Right lobe of liver (tissue), 4 donors: ENCODE results near the gene FLNB.

Experiments
- CTCF ChIP-seq, 4 donors: fragments of 200-600 bp in 3 of 4; fragments of 450-650 bp in 1 of 4; IDR thresholded peaks; one replicate each; pipeline versions ENCODE4 v1.5.1 to v1.8.0; 2016 to 2022; ENCODE audit warnings: antibody characterized with exemption in 4 of 4, mild to moderate bottlenecking in 2 of 4
- POLR2A ChIP-seq: fragments of 450-650 bp; IDR thresholded peaks from one replicate; pipeline ENCODE4 v1.6.1; 2017; ENCODE audit warnings: antibody characterized with exemption, mild to moderate bottlenecking
- donor health status: DM: no; HTN: no; CAD: no.
- donor health status: DM: no; HTN: no; CAD: no.
- donor health status: DM: no; HTN: yes; CAD: no.

GRCh38 chr3:58112185-58112535, 103.9 kb downstream of the FLNB start:
- TF ChIP-seq CTCF (IDR thresholded peaks at IDR 0.05) = no peak
- no peak for TF ChIP-seq POLR2A
